Parathyroid adenoma (tissue), 2 donors: ENCODE results near the gene CEP128.
A peak's percentile ranks its signal among the peaks of the same experiment; 100 is the strongest.
"Not testable (repeated sequence)": the region's sequence is repeated elsewhere in the genome, so short reads cannot be mapped to it uniquely, and the experiment has no call there.

Source experiments
- H2AFZ ChIP-seq: fragments of 300-600 bp; sonication (generic); one replicate; pipeline ENCODE4 v1.7.0; 2017; ENCODE audit warnings: antibody characterized with exemption, mild to moderate bottlenecking
- H3K27ac ChIP-seq: fragments of 300-600 bp; sonication (generic); one replicate; pipeline ENCODE4 v1.7.0; 2017
- H3K27me3 ChIP-seq: fragments of 300-600 bp; sonication (generic); one replicate; pipeline ENCODE4 v1.7.0; 2017; ENCODE audit warnings: low read length; ENCODE audit not compliant: control insufficient read depth, insufficient read depth
- H3K36me3 ChIP-seq: fragments of 300-600 bp; sonication (generic); one replicate; pipeline ENCODE4 v1.7.0; 2017; ENCODE audit warnings: low read length; ENCODE audit not compliant: control insufficient read depth, insufficient read depth
- H3K4me1 ChIP-seq: fragments of 300-600 bp; sonication (generic); one replicate; pipeline ENCODE4 v1.7.0; 2017; ENCODE audit warnings: control low read depth
- H3K4me2 ChIP-seq: fragments of 300-600 bp; sonication (generic); one replicate; pipeline ENCODE4 v1.7.0; 2017; ENCODE audit warnings: low read length
- H3K4me3 ChIP-seq: fragments of 300-600 bp; sonication (generic); one replicate; pipeline ENCODE4 v1.7.0; 2017; ENCODE audit warnings: low read depth, low read length
- H3K79me2 ChIP-seq: fragments of 300-600 bp; sonication (generic); one replicate; pipeline ENCODE4 v1.7.0; 2017; ENCODE audit warnings: control low read depth
- H3K9ac ChIP-seq: fragments of 300-600 bp; sonication (generic); one replicate; pipeline ENCODE4 v1.7.0; 2017; ENCODE audit warnings: mild to moderate bottlenecking
- H3K9me3 ChIP-seq: fragments of 300-600 bp; sonication (generic); one replicate; pipeline ENCODE4 v1.7.0; 2017; ENCODE audit warnings: low read length; ENCODE audit not compliant: control insufficient read depth
- TF ChIP-seq, protein P1 (sequence below): fragments of 300-600 bp; sonication (generic); IDR thresholded peaks from one replicate; pipeline ENCODE4 v1.7.0; 2017; ENCODE audit warnings: antibody characterized with exemption, mild to moderate bottlenecking
- donor health status: primary hyperparathyroidism.

The CEP128 gene

DNA sequence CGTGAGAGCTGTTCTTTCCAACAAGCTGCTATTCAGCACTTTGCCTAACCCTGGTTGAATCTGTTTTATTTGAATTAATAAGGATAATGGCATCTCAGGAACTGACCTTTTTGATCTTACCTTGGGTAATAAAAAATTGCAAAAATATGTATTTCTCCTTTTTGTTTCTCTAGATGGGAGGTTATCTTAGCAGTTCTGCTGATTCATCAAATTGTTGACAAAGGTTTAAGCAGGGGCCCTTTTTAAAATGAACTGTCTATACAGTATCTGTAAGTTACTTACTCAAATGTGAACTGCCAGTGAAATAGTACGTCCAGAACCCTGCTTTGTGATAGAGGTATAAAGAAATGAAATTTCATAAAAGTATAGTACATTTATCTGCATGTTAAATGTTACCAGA lies 14.6 kb upstream of the CEP128 start:
- H3K27me3 ChIP-seq = peaks cover 4% of the 10 kb centered on the region
- TF ChIP-seq, protein P1, sequence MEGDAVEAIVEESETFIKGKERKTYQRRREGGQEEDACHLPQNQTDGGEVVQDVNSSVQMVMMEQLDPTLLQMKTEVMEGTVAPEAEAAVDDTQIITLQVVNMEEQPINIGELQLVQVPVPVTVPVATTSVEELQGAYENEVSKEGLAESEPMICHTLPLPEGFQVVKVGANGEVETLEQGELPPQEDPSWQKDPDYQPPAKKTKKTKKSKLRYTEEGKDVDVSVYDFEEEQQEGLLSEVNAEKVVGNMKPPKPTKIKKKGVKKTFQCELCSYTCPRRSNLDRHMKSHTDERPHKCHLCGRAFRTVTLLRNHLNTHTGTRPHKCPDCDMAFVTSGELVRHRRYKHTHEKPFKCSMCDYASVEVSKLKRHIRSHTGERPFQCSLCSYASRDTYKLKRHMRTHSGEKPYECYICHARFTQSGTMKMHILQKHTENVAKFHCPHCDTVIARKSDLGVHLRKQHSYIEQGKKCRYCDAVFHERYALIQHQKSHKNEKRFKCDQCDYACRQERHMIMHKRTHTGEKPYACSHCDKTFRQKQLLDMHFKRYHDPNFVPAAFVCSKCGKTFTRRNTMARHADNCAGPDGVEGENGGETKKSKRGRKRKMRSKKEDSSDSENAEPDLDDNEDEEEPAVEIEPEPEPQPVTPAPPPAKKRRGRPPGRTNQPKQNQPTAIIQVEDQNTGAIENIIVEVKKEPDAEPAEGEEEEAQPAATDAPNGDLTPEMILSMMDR = no peak
- H2AFZ ChIP-seq = no peak overlapping the region
- H3K4me1 ChIP-seq = peaks cover 4% of the 10 kb centered on the region
- H3K9me3 ChIP-seq = no peaks in the 10 kb centered on the region
- no peak overlapping the region for H3K9ac ChIP-seq
- H3K36me3 ChIP-seq = no peaks in the 10 kb centered on the region
- no peaks in the 10 kb centered on the region for H3K79me2 ChIP-seq
- H3K4me3 ChIP-seq = no peak overlapping the region
- H3K27ac ChIP-seq = no peak overlapping the region
- H3K4me2 ChIP-seq = no peak overlapping the region

DNA sequence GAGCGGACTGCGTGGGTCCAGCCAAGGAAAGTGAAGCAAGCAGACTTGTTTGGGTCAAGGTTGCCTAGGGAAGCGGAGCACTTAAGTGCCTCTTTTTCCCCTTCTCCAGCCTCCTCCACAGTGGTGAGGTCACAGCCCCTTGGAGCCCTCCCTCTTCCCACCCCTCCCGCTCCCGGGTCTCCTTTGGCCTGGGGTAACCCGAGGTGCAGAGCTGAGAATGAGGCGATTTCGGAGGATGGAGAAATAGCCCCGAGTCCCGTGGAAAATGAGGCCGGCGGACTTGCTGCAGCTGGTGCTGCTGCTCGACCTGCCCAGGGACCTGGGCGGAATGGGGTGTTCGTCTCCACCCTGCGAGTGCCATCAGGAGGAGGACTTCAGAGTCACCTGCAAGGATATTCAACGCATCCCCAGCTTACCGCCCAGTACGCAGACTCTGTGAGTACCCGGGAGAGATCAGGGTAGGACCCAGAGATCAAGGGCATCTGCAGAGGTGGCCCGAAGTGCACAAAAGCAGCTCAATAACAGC lies 13.9 kb upstream of the CEP128 start, which contains the start of gene TSHR:
Gene TSHR (plus strand): TSS at position 206 of the 526 bp plus-strand sequence. CDS start 60 bp downstream, at position 266.
- peaks cover 4% of the 10 kb centered on the region for H3K4me1 ChIP-seq
- TF ChIP-seq, protein P1 = no peak
- peak within 1 kb of the TSS; percentile 79 for H2AFZ ChIP-seq
- no peaks in the 10 kb centered on the region for H3K9me3 ChIP-seq
- no peak within 1 kb of the TSS for H3K9ac ChIP-seq
- H3K4me2 ChIP-seq = peak within 1 kb of the TSS; percentile 97
- peaks cover 4% of the 10 kb centered on the region for H3K27me3 ChIP-seq
- H3K36me3 ChIP-seq = no peaks in the 10 kb centered on the region
- no peak within 1 kb of the TSS for H3K27ac ChIP-seq
- H3K79me2 ChIP-seq = no peaks in the 10 kb centered on the region
- H3K4me3 ChIP-seq = peak within 1 kb of the TSS; percentile 54

DNA sequence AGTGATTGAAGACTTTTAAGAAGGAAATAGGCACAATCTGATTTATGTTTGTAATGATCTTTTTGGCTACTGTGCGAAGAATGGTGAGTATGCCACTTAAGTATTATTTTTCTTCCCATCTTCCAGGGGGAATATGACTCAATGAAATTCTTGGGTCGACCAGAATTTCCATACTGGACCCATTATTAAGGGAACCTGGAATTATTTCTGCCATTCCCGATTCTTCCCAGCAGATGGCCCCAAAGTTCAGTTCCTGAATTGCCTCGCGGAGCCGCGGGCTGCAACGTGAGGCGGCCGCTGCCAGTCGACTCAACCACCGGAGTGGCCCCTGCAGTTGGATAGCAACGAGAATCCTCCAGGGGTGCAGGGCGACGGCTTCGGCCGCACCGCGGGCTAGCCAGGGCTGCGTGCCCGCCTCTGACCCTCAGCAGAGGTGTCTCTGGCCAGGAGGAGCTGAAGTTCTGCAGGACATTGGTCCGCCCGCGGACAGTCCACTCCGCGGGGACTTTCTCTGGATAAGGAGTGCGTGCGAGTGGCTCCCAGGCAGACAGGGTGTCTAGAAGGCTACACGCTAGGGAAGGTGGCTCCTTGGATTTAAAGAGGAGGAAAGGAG lies 13.3 kb upstream of the CEP128 start:
- H3K4me1 ChIP-seq = peaks cover 4% of the 10 kb centered on the region
- no peaks in the 10 kb centered on the region for H3K79me2 ChIP-seq
- no peaks in the 10 kb centered on the region for H3K36me3 ChIP-seq
- H3K27me3 ChIP-seq = peaks cover 4% of the 10 kb centered on the region
- no peak overlapping the region for H3K9ac ChIP-seq
- TF ChIP-seq, protein P1 = peak; percentile 85
- peak overlapping the region; percentile 79 for H2AFZ ChIP-seq
- H3K4me2 ChIP-seq = peak overlapping the region; percentile 97
- H3K4me3 ChIP-seq = peak overlapping the region; percentile 54
- H3K9me3 ChIP-seq = no peaks in the 10 kb centered on the region
- no peak overlapping the region for H3K27ac ChIP-seq

DNA sequence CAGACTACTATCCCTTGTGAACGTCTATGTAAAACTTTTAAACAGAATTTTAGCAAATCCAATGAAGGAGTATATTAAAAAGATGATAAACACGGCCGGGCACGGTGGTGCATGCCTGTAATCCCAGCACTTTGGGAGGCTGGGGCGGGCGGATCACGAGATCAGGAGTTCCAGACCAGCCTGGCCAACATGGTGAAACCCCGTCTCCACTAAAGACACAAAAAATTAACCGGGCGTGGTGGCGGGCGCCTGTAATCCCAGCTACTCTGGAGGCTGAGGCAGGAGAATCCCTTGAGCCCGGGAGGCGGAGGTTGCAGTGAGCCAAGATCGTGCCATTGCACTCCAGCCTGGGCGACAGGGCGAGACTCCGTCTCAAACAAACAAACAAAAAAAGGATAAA lies 11.7 kb upstream of the CEP128 start:
- not testable (repeated sequence) for H3K4me1 ChIP-seq, H3K9ac ChIP-seq, H3K27me3 ChIP-seq, H3K4me3 ChIP-seq, H3K27ac ChIP-seq, H3K9me3 ChIP-seq, H3K79me2 ChIP-seq, H3K4me2 ChIP-seq, H2AFZ ChIP-seq, H3K36me3 ChIP-seq

DNA sequence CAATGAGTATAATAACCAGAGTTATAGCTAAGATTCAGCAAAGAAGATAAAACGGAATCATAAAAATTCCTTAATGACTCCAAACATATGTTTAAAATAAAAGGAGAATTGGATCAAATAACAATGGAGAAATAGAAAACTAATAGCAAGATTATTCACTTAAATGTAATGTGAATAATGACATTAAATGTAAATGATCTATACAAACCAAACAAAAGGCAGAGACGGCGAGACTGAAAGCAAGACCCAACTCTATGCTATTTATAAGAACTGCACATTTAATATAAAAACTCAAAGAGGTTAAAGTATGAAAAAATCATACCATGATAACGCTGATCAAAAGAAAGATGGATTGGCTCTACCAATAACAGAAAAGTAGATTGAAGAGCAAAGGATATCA lies 10.0 kb upstream of the CEP128 start:
- H3K27me3 ChIP-seq = peaks cover 4% of the 10 kb centered on the region
- H3K4me2 ChIP-seq = no peak overlapping the region
- H2AFZ ChIP-seq = no peak overlapping the region
- TF ChIP-seq, protein P1 = no peak
- no peak overlapping the region for H3K27ac ChIP-seq
- H3K79me2 ChIP-seq = no peaks in the 10 kb centered on the region
- H3K9ac ChIP-seq = no peak overlapping the region
- no peak overlapping the region for H3K4me3 ChIP-seq
- H3K36me3 ChIP-seq = no peaks in the 10 kb centered on the region
- peaks cover 4% of the 10 kb centered on the region for H3K4me1 ChIP-seq
- no peaks in the 10 kb centered on the region for H3K9me3 ChIP-seq
